Osteoblast (primary cell): ENCODE data around the gene COL6A3. TPM values are rescaled to one million over a fixed set of nuclear protein-coding genes. Genes with fewer than 3 reads are reported as not detected.
A peak's percentile ranks its signal among the peaks of the same experiment; 100 is the strongest.

Experiments
- DNase-seq: peaks from one replicate; pipeline ENCODE4 v3.0.0; 2011; ENCODE audit warnings: low spot score, mixed read lengths; ENCODE audit not compliant: insufficient read length; ENCODE audit errors: missing footprints
- H2AFZ ChIP-seq: 2 replicates; pipeline ENCODE4 v1.6.0; 2011; ENCODE audit warnings: mild to moderate bottlenecking, low read length
- H3K27ac ChIP-seq: 2 replicates; pipeline ENCODE4 v1.5.1; 2011; ENCODE audit warnings: mild to moderate bottlenecking, low read depth, low read length, moderate library complexity
- H3K27me3 ChIP-seq: 2 replicates; pipeline ENCODE4 v1.6.0; 2012; ENCODE audit warnings: mild to moderate bottlenecking, control low read depth, inconsistent platforms, low read length, moderate library complexity; ENCODE audit not compliant: insufficient read depth
- H3K36me3 ChIP-seq: 2 replicates; pipeline ENCODE4 v1.5.1; 2011; ENCODE audit warnings: mild to moderate bottlenecking, low read length, control low read depth, moderate library complexity; ENCODE audit not compliant: insufficient read depth
- H3K4me1 ChIP-seq: 2 replicates; pipeline ENCODE4 v1.5.1; 2011; ENCODE audit warnings: mild to moderate bottlenecking, low read length, control low read depth, moderate library complexity; ENCODE audit not compliant: insufficient read depth
- H3K4me2 ChIP-seq: 2 replicates; pipeline ENCODE4 v1.6.0; 2011; ENCODE audit warnings: mild to moderate bottlenecking, low read length; ENCODE audit not compliant: insufficient read depth
- H3K4me3 ChIP-seq: fragments of 200-600 bp; sonication (generic); 3 replicates; pipeline ENCODE4 v1.5.1; 2012; ENCODE audit warnings: mild to moderate bottlenecking, low read length, inconsistent platforms; ENCODE audit not compliant: insufficient read depth
- H3K79me2 ChIP-seq: 2 replicates; pipeline ENCODE4 v1.6.0; 2012; ENCODE audit warnings: mild to moderate bottlenecking, low read length, control low read depth, inconsistent platforms; ENCODE audit not compliant: insufficient read depth
- H3K9me3 ChIP-seq: 2 replicates; pipeline ENCODE4 v1.5.1; 2011; ENCODE audit warnings: low read depth, low read length, control low read depth
- H4K20me1 ChIP-seq: 2 replicates; pipeline ENCODE4 v1.6.0; 2012; ENCODE audit warnings: mild to moderate bottlenecking, low read length, control low read depth; ENCODE audit not compliant: insufficient read depth
- CTCF ChIP-seq: IDR thresholded peaks from 2 replicates; pipeline ENCODE4 v1.5.1; 2011; ENCODE audit warnings: mild to moderate bottlenecking, low read depth, low read length, moderate library complexity; ENCODE audit errors: extremely low read depth
- total RNA-seq: library from RNA; depleted of rRNA; stranded (reverse); fragments of >200 nt; gene quantifications from 2 replicates; pipeline ENCODE4 v1.2.3, GENCODE V29; 2012

Gene COL6A3
- total RNA-seq, 1 donor = 4,017 TPM

GRCh38 chr2:237324837-237325236 lies 89.1 kb downstream of the COL6A3 start:
- Histone ChIP-seq H3K27ac (peak overlapping the region; percentile 77), H2AFZ (no peak overlapping the region), H3K4me1 (peaks cover 35% of the 10 kb centered on the region), H3K4me2 (no peak overlapping the region), H3K27me3 (no peaks in the 10 kb centered on the region), H3K9me3 (no peaks in the 10 kb centered on the region), H3K36me3 (peaks cover 87% of the 10 kb centered on the region), H4K20me1 (no peaks in the 10 kb centered on the region), H3K79me2 (peaks cover 7% of the 10 kb centered on the region), H3K4me3 (no peak overlapping the region)
- DNase-seq = no peak
- no peak for TF ChIP-seq CTCF

- Histone ChIP-seq H3K9me3 (no peaks in the 10 kb centered on the region), H2AFZ (no peak overlapping the region), H3K4me3 (no peak overlapping the region), H4K20me1 (no peaks in the 10 kb centered on the region), H3K79me2 (peaks cover 7% of the 10 kb centered on the region), H3K4me1 (peaks cover 35% of the 10 kb centered on the region), H3K27me3 (no peaks in the 10 kb centered on the region), H3K36me3 (peaks cover 83% of the 10 kb centered on the region), H3K27ac (peak overlapping the region; percentile 77), H3K4me2 (no peak overlapping the region)
- no peak for TF ChIP-seq CTCF
- no peak for DNase-seq
Measured at GRCh38 chr2:237324405-237324831, 89.5 kb downstream of the COL6A3 start.

GRCh38 chr2:237323656-237324055 lies 90.3 kb downstream of the COL6A3 start:
- no peak for TF ChIP-seq CTCF

GRCh38 chr2:237322564-237322963 lies 91.4 kb downstream of the COL6A3 start:
- H3K27ac ChIP-seq = peak overlapping the region; percentile 77
- H3K4me2 ChIP-seq = no peak overlapping the region
- H3K79me2 ChIP-seq = peaks cover 3% of the 10 kb centered on the region
- TF ChIP-seq CTCF = peak; percentile 30
- H4K20me1 ChIP-seq = no peaks in the 10 kb centered on the region
- no peaks in the 10 kb centered on the region for H3K9me3 ChIP-seq
- DNase-seq = no peak
- H3K27me3 ChIP-seq = no peaks in the 10 kb centered on the region
- no peak overlapping the region for H2AFZ ChIP-seq
- peaks cover 35% of the 10 kb centered on the region for H3K4me1 ChIP-seq
- peaks cover 64% of the 10 kb centered on the region for H3K36me3 ChIP-seq
- H3K4me3 ChIP-seq = no peak overlapping the region

More at GRCh38 chr2:237323656-237324055, 90.3 kb downstream of the COL6A3 start:
- Histone ChIP-seq H2AFZ (no peak overlapping the region), H3K27me3 (no peaks in the 10 kb centered on the region), H3K9me3 (no peaks in the 10 kb centered on the region), H3K4me2 (no peak overlapping the region), H3K27ac (peak overlapping the region; percentile 77), H3K79me2 (peaks cover 6% of the 10 kb centered on the region), H3K4me1 (peaks cover 35% of the 10 kb centered on the region), H3K4me3 (no peak overlapping the region), H3K36me3 (peaks cover 75% of the 10 kb centered on the region), H4K20me1 (no peaks in the 10 kb centered on the region)
- DNase-seq = no peak
